GM18867 (cell line): ENCODE results near the gene SRGAP2.
A peak's percentile ranks its signal among the peaks of the same experiment; 100 is the strongest.
"Not testable (repeated sequence)": the region's sequence is repeated elsewhere in the genome, so short reads cannot be mapped to it uniquely, and the experiment has no call there.

ENCODE experiments used
- ATAC-seq: cut with Tn5 transposase; IDR thresholded peaks from one replicate; pipeline ENCODE4 v1.9.1; 2021; ENCODE audit warnings: mild to moderate bottlenecking, moderate library complexity; ENCODE audit not compliant: unreplicated experiment

The SRGAP2 gene

DNA sequence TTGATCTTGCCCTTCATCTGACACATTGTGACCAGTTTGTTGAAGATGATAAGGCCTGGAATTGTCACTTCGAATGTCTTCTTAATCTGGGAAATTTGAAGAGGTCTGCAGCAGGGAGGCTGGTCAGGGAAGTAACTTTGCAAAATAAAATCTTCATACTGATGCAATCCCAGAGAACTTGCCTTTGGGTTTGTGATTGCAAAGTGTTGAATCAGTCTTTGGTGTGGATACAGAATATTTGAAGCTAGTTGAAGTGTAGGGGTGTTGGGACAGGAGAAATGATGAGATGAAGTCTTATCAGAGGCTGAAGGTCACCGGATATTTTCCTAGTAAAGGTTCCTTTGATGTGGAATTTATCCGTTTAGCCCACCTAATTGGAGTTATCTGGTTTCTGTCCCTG lies 42.1 kb downstream of the SRGAP2 start:
- not testable (repeated sequence) for ATAC-seq

DNA sequence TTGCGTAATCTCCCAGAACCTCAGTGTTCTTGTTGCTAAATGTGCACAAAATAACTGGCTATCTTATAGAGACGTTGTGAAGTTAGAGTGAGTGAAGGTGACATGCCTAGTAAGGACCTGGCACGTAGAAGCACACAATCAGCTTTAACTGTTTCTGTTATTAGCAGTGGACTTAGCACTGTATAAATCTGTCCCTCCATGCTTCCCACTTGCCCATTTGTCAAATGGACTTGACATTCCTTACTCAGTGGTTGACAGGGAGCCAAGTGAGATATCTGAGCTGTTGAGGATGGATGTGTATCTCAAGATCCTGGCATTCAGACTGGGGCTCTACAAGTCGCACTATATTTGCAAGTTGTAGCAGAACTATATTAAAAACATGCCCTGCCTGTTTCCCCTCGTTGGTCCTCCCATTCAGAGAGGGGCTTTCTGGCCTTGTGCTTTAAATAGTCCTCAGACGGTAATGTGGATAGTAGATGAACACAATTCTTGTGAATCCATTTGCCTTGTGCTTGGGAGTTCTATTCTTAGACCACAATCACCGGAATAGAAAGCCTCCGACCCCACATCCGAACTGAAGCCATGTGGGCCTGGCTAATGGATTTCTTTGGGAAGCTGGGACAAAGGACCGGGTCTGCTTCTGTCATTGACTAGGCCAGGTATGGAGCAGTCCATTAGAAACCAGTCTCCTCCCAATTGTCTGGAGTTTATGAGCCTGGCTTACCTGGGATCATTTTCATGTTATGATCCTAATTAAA lies 43.0 kb downstream of the SRGAP2 start:
- not testable (repeated sequence) for ATAC-seq

DNA sequence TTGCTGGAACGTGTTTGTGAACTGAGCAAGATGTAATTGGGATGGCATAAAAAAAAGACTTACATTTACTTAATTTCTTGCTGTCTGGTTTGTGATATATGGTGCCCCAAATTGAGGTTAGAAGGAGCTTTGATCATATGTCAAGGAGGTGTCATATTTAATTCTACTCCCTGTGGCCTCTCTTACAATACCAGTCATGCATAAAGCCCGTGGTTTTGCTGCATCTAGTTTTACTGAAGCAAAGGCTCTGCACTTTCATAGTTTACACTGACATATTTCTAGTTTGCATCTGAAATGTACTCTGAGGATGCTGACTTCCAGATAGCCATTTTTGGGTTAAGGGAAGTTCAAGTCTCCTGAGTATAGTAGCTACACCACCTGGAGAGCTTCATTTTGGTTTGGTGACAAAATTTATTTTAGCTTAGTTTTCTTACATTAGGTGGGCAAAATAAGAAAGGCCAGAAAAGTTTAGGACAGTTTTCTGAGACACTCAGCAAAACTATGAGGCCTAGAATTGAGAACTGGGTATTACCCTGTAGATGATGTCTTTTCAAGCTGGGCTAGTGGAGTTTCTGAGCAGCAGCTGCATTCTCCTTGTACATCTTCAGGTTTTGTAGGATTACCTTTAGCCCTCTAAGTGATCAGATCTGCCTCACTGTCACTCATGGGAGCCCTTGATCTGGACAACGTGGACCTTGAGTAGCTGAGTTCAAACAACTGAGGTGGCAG lies 47.8 kb downstream of the SRGAP2 start:
- peak; percentile 87 for ATAC-seq

DNA sequence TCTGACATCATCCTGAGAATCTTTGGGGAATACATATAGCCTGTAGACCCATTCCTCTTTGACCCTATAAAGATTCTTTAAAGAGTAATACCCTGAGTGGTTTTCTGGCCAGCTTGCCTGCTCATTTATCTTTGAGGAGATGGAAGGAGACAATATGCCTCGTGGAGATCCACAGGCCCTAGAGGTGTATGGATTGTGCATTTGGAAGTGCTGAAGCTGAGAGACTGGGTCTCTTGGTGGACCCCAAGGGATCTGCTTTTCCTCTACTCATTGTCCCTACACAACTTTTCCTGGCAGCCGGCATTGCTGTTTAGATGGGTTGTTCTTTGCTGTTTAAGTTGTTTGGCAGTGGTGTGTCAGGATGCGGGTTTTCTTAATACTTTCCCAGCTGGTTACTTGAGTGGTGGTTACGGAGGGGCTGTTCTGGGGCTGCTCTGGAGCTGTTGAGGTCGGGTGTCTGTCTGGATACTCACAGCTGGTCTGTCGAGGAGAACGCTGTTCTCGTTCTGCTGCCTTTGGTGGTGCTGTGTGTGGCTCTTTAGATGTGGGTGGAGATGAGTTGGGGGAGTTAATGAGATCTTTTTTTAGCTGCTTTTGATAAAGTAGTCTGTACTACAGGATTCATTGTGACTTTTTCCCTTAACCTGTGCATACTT lies 49.5 kb downstream of the SRGAP2 start:
- not testable (repeated sequence) for ATAC-seq
